Endothelial cell of umbilical vein (primary cell): ENCODE data around the gene PLA2G15. TPM values are rescaled to one million over a fixed set of nuclear protein-coding genes. Genes with fewer than 3 reads are reported as not detected.

Source experiments
- BruUV-seq: library from RNA; stranded (reverse); fragments of 400-500 nt; replicated peaks from 2 replicates; lab custom pipeline; 2021; lab: Mats Ljungman, UMichigan
- CTCF ChIA-PET: fragments of 300-600, 350-600 bp; sonication (Branson Sonifier 250); formaldehyde crosslinking; loops from one replicate; lab custom pipeline; 2021; ENCODE audit warnings: antibody characterized with exemption, inconsistent platforms; lab: Charles Lee
- POLR2A ChIA-PET: fragments of 300-600, 350-600 bp; sonication (Branson Sonifier 250); formaldehyde crosslinking; loops from one replicate; lab custom pipeline; 2021; ENCODE audit warnings: antibody characterized with exemption, inconsistent platforms; lab: Charles Lee
- DNase-seq: peaks from one replicate; pipeline ENCODE4 v3.0.0-alpha.2; 2011; ENCODE audit warnings: low read depth, low spot score
- FAIRE-seq: peaks from 2 replicates; lab custom pipeline; 2011; peaks lifted over from hg19 to GRCh38; lab: Jason Lieb, UNC
- H2AFZ ChIP-seq: 2 replicates; pipeline ENCODE4 v1.6.0; 2012; ENCODE audit warnings: low read depth, low read length, control low read depth, inconsistent platforms
- H3K27ac ChIP-seq: 2 replicates; pipeline ENCODE4 v1.5.1; 2011; ENCODE audit warnings: low read depth, mild to moderate bottlenecking, control low read depth, low read length, moderate library complexity; ENCODE audit not compliant: insufficient read depth
- H3K27me3 ChIP-seq, 2 experiments: 2 replicates each; pipeline versions ENCODE4 v1.6.0 to v1.6.1; 2011; ENCODE audit warnings: low read length in 2 of 2, mixed read lengths in 1 of 2; ENCODE audit not compliant: control insufficient read depth in 2 of 2, insufficient read depth in 2 of 2
- H3K36me3 ChIP-seq, 2 experiments: 2 replicates in 1 of 2; 3 replicates in 1 of 2; pipeline ENCODE4 v1.5.1; 2011; ENCODE audit warnings: low read length in 2 of 2, mild to moderate bottlenecking in 1 of 2, moderate library complexity in 1 of 2; ENCODE audit not compliant: control insufficient read depth in 2 of 2, insufficient read depth in 2 of 2; ENCODE audit errors: extremely low read depth in 1 of 2
- H3K4me1 ChIP-seq: 3 replicates; pipeline ENCODE4 v1.5.1; 2011; ENCODE audit warnings: mild to moderate bottlenecking, low read length; ENCODE audit not compliant: control insufficient read depth, insufficient read depth; ENCODE audit errors: extremely low read depth
- H3K4me2 ChIP-seq: 2 replicates; pipeline ENCODE4 v1.6.1; 2011; ENCODE audit warnings: low read length, control low read depth, mixed read lengths; ENCODE audit not compliant: insufficient read depth
- H3K4me3 ChIP-seq, 3 experiments: fragments of 200-600 bp in 1 of 3; sonication (generic), shearing (Covaris generic) in 1 of 3; replicated peaks in 1 of 3; 2 replicates each; pipeline ENCODE4 v1.5.1; 2011 to 2016; ENCODE audit warnings: control low read depth in 3 of 3, low read length in 3 of 3, mild to moderate bottlenecking in 2 of 3, inconsistent platforms in 1 of 3, low read depth in 1 of 3, moderate library complexity in 1 of 3; ENCODE audit not compliant: insufficient read depth in 1 of 3
- H3K79me2 ChIP-seq: 2 replicates; pipeline ENCODE4 v1.6.0; 2012; ENCODE audit warnings: low read length, inconsistent platforms; ENCODE audit not compliant: control insufficient read depth, insufficient read depth
- H3K9ac ChIP-seq: replicated peaks from 2 replicates; pipeline ENCODE3; 2011; ENCODE audit warnings: low read length, control low read depth; ENCODE audit not compliant: insufficient read depth; ENCODE audit errors: extremely low read depth
- H3K9me1 ChIP-seq: replicated peaks from 3 replicates; pipeline ENCODE4 v1.6.0; 2011; ENCODE audit warnings: mild to moderate bottlenecking, low read length; ENCODE audit not compliant: control insufficient read depth, insufficient read depth; ENCODE audit errors: extremely low read depth
- H3K9me3 ChIP-seq: replicated peaks from 2 replicates; pipeline ENCODE4 v1.5.1; 2012; ENCODE audit warnings: low read length, inconsistent platforms; ENCODE audit not compliant: control insufficient read depth, insufficient read depth
- H4K20me1 ChIP-seq: replicated peaks from 2 replicates; pipeline ENCODE3; 2011; ENCODE audit warnings: mild to moderate bottlenecking, low read length; ENCODE audit not compliant: control insufficient read depth, insufficient read depth; ENCODE audit errors: extremely low read depth
- EZH2 ChIP-seq: IDR thresholded peaks from 2 replicates; pipeline ENCODE4 v1.6.1; 2012; ENCODE audit warnings: borderline replicate concordance, low read depth, mild to moderate bottlenecking, moderate library complexity, low read length, inconsistent platforms; ENCODE audit not compliant: severe bottlenecking
- FOS ChIP-seq: IDR thresholded peaks from 2 replicates; pipeline ENCODE4 v1.6.1; 2011; ENCODE audit warnings: mild to moderate bottlenecking, low read length, moderate library complexity, borderline replicate concordance; ENCODE audit not compliant: insufficient read depth
- GATA2 ChIP-seq: IDR thresholded peaks from 2 replicates; pipeline ENCODE4 v1.7.0; 2011; ENCODE audit warnings: low read depth, mild to moderate bottlenecking, moderate library complexity, mixed read lengths, low read length; ENCODE audit not compliant: insufficient read length, insufficient read depth
- JUN ChIP-seq: IDR thresholded peaks from 2 replicates; pipeline ENCODE4 v1.6.1; 2011; ENCODE audit warnings: borderline replicate concordance, low read depth; ENCODE audit not compliant: insufficient read length, insufficient read depth
- MYC ChIP-seq: IDR thresholded peaks from one replicate; pipeline ENCODE4 v1.6.1; 2011; ENCODE audit warnings: mild to moderate bottlenecking, low read depth, low read length
- POLR2A ChIP-seq: IDR thresholded peaks from 2 replicates; pipeline ENCODE4 v1.6.1; 2012; ENCODE audit warnings: low read depth, mild to moderate bottlenecking, control low read depth, low read length
- POLR2AphosphoS5 ChIP-seq: IDR thresholded peaks from 2 replicates; pipeline ENCODE4 v1.6.1; 2012; ENCODE audit warnings: low read depth, mild to moderate bottlenecking, control low read depth, low read length, moderate library complexity; ENCODE audit not compliant: insufficient read depth
- dilution Hi-C: fragments of 300-500 bp; cut with MboI; formaldehyde crosslinking; loops from one replicate; pipeline ENCODE4 v1.15.0; 2019; ENCODE audit warnings: low sequenced_read_pairs; ENCODE audit not compliant: extremely low pct_ligation_motif_present
- intact Hi-C: fragments of 100-400 bp; cut with micrococcal nuclease; formaldehyde crosslinking; loops from one replicate; pipeline ENCODE4 v1.10.0; 2022
- polyA plus RNA-seq, 4 experiments: library from polyadenylated mRNA; depleted of rRNA in 3 of 4; stranded (reverse) in 3 of 4; unstranded in 1 of 4; fragments of >200 nt; gene quantifications; 2 replicates each; pipeline versions ENCODE4 v1.2.1 to v1.2.3, GENCODE V29; 2011 to 2012; ENCODE audit warnings: missing spikeins in 1 of 4
- total RNA-seq: library from RNA; stranded (reverse); gene quantifications from 2 replicates; pipeline ENCODE4 v1.2.3, GENCODE V29; 2021
- TF ChIP-seq, protein P1 (sequence below), 2 donors: IDR thresholded peaks; 1 replicate in 1 of 2; 2 replicates in 1 of 2; pipeline ENCODE4 v1.5.1; 2011; ENCODE audit warnings: low read length in 2 of 2, mild to moderate bottlenecking in 2 of 2, moderate library complexity in 2 of 2, control low read depth in 1 of 2, inconsistent platforms in 1 of 2, low read depth in 1 of 2; ENCODE audit not compliant: insufficient read depth in 1 of 2; ENCODE audit errors: extremely low read depth in 1 of 2
- TF ChIP-seq, protein P2 (sequence below): IDR thresholded peaks from 2 replicates; pipeline ENCODE4 v1.6.1; 2011; ENCODE audit not compliant: insufficient read depth, insufficient read length

PLA2G15 gene
- total and polyA plus RNA-seq, 2 donors (not counting 3 experiments of a cell fraction or from before 2014, with no cell fraction given): 24.3 to 41.8 TPM

DNA sequence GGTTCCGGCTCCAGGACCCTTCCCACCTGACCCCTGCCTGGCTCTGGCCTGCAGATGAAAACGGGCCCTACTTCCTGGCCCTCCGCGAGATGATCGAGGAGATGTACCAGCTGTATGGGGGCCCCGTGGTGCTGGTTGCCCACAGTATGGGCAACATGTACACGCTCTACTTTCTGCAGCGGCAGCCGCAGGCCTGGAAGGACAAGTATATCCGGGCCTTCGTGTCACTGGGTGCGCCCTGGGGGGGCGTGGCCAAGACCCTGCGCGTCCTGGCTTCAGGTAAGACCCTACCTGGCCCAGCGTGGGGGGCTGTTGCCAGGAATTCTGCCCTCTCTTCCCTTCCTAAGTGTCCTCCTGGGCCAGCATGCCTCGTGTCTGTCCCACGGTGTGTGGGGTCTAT lies 10.5 kb downstream of the PLA2G15 start:
- no peaks in the 10 kb centered on the region for H3K9me1 ChIP-seq
- H3K4me1 ChIP-seq: peaks cover 8% of the 10 kb centered on the region
- dilution Hi-C loops: no loop called here
- H3K9me3 ChIP-seq: no peaks in the 10 kb centered on the region
- H3K27me3 ChIP-seq: no peaks in the 10 kb centered on the region
- no peak for TF ChIP-seq GATA2
- H3K27ac ChIP-seq: no peak overlapping the region
- no TSS peak for BruUV-seq
- H3K36me3 ChIP-seq: peaks cover 0 to 30% of the 10 kb centered on the region in 2 experiments
- no peak overlapping the region for H3K9ac ChIP-seq
- no peak overlapping the region for H3K4me3 ChIP-seq
- no peak for FAIRE-seq
- no peak for DNase-seq
- ChIA-PET POLR2A (interaction anchor here (1.0 kb wide), 1 partner anchor 8 kb away, joined by 3 read pairs; no protein-coding TSS in a partner anchor), CTCF (interaction anchor here (1.0 to 2.2 kb wide), 2 partner anchors 8 to 34 kb away, joined by 3 to 9 read pairs; partner anchors contain the start of gene SLC7A6)
- H3K4me2 ChIP-seq: no peak overlapping the region
- intact Hi-C loops: no loop called here
- H2AFZ ChIP-seq: no peak overlapping the region
- no peaks in the 10 kb centered on the region for H4K20me1 ChIP-seq
- no peaks in the 10 kb centered on the region for H3K79me2 ChIP-seq

DNA sequence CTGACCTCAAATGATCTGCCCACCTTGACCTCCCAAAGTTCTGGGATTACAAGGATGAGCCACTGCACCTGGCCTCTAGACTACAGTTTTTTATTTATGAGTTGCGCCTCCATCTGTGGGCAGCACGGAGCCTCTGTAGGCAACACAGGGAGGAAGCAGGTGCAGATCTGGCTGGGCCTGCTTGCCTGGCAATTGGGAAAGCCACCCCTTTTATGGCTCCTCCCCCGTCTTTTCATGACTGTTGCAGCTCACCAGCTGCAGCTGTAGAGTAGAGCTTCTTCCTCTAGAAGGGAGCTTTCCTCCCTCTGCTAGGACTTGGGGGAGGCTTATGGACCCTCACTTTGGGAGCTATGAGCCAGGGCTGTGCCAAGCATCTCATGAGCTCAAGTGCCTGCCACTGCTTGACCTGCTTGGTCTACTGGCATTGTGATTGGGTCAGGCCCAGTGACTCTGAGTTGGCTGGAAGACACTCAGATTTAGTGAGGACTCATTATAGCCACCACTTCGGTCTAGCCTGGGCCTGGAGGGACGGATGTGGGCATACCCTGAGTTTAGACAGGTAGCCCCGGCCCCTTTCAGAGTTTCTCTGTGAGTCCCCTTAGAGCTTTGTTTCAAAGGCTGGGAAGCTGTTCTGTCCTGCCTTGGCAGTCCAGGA lies 12.2 kb downstream of the PLA2G15 start:
- Histone ChIP-seq H3K36me3 (peaks cover 0 to 29% of the 10 kb centered on the region in 2 experiments), H3K4me2 (no peak overlapping the region), H3K4me3 (no peak overlapping the region), H3K9me3 (no peaks in the 10 kb centered on the region), H3K9ac (no peak overlapping the region), H3K4me1 (peaks cover 8% of the 10 kb centered on the region), H3K79me2 (no peaks in the 10 kb centered on the region), H3K9me1 (no peaks in the 10 kb centered on the region), H3K27ac (peak overlapping the region; percentile 27), H2AFZ (no peak overlapping the region), H4K20me1 (no peaks in the 10 kb centered on the region), H3K27me3 (no peaks in the 10 kb centered on the region)
- no peak for TF ChIP-seq GATA2
- TF ChIP-seq EZH2: no peak
- TF ChIP-seq FOS: no peak
- TF ChIP-seq, protein P1, sequence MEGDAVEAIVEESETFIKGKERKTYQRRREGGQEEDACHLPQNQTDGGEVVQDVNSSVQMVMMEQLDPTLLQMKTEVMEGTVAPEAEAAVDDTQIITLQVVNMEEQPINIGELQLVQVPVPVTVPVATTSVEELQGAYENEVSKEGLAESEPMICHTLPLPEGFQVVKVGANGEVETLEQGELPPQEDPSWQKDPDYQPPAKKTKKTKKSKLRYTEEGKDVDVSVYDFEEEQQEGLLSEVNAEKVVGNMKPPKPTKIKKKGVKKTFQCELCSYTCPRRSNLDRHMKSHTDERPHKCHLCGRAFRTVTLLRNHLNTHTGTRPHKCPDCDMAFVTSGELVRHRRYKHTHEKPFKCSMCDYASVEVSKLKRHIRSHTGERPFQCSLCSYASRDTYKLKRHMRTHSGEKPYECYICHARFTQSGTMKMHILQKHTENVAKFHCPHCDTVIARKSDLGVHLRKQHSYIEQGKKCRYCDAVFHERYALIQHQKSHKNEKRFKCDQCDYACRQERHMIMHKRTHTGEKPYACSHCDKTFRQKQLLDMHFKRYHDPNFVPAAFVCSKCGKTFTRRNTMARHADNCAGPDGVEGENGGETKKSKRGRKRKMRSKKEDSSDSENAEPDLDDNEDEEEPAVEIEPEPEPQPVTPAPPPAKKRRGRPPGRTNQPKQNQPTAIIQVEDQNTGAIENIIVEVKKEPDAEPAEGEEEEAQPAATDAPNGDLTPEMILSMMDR (IDR thresholded peaks at IDR 0.05; ENCODE audit: extremely low read depth in 1 of 2, insufficient read depth in 1 of 2, low read depth in 1 of 2, low read length in 2 of 2): no peak
- no peak for TF ChIP-seq POLR2AphosphoS5
- TF ChIP-seq MYC: no peak
- TF ChIP-seq, protein P2, sequence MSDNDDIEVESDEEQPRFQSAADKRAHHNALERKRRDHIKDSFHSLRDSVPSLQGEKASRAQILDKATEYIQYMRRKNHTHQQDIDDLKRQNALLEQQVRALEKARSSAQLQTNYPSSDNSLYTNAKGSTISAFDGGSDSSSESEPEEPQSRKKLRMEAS: no peak
- no peak for TF ChIP-seq JUN
- TF ChIP-seq POLR2A: no peak
- ChIA-PET CTCF (interaction anchor here (0.9 to 2.4 kb wide), 6 partner anchors 16 to 253 kb away, joined by 3 to 17 read pairs (median 4); no protein-coding TSS in a partner anchor), POLR2A (interaction anchor here (0.9 kb wide), 1 partner anchor 33 kb away, joined by 3 read pairs; no protein-coding TSS in a partner anchor)
- DNase-seq (no peak), FAIRE-seq (no peak)
- dilution Hi-C loops (no loop called here), intact Hi-C loops (no loop called here)
- BruUV-seq: no TSS peak
